Measurements from ENCODE around the gene BCOR.

The BCOR gene

GRCh38 chrX:40083120-40083978 lies 14.4 kb downstream of the BCOR start:
- no peak for DNase-seq

- no peak for DNase-seq
These were observed 15.2 kb downstream of the BCOR start for GRCh38 chrX:40082447-40083119.

- DNase-seq, result no peak
These were observed 16.1 kb downstream of the BCOR start for GRCh38 chrX:40081679-40082068.

GRCh38 chrX:40080894-40081678 lies 16.7 kb downstream of the BCOR start:
- no peak for DNase-seq

- no peak for DNase-seq
These were observed 18.2 kb downstream of the BCOR start for GRCh38 chrX:40079572-40079971.

- no peak for DNase-seq
These were observed 19.1 kb downstream of the BCOR start for GRCh38 chrX:40078489-40079227.

GRCh38 chrX:40077906-40078305 lies 19.9 kb downstream of the BCOR start:
- no peak for DNase-seq

- DNase-seq, result no peak
These were observed 20.8 kb downstream of the BCOR start for GRCh38 chrX:40076750-40077575.

- DNase-seq, result no peak
These were observed 22.8 kb downstream of the BCOR start for GRCh38 chrX:40074959-40075332.

- no peak for DNase-seq
These were observed 23.4 kb downstream of the BCOR start for GRCh38 chrX:40074080-40074958.

- DNase-seq, result no peak
These were observed 24.2 kb downstream of the BCOR start for GRCh38 chrX:40073439-40074054.

- DNase-seq, result no peak
These were observed 25.5 kb downstream of the BCOR start for GRCh38 chrX:40072246-40072645.

- DNase-seq, result no peak
These were observed 29.7 kb downstream of the BCOR start for GRCh38 chrX:40068048-40068447.

GRCh38 chrX:40066700-40067099 lies 31.1 kb downstream of the BCOR start:
- no peak for DNase-seq

GRCh38 chrX:40065296-40066046 lies 32.3 kb downstream of the BCOR start:
- no peak for DNase-seq

GRCh38 chrX:40064055-40064597 lies 33.6 kb downstream of the BCOR start:
- no peak for DNase-seq

GRCh38 chrX:40063555-40063954 lies 34.2 kb downstream of the BCOR start:
- no peak for DNase-seq

- DNase-seq, result no peak
These were observed 35.1 kb downstream of the BCOR start for GRCh38 chrX:40062525-40063155.
